ENCODE measurements around the gene GPBP1L1.
"Not testable (repeated sequence)": the region's sequence is repeated elsewhere in the genome, so short reads cannot be mapped to it uniquely, and the experiment has no call there.

The GPBP1L1 gene

GRCh38 chr1:45608175-45609156, 77.9 kb downstream of the GPBP1L1 start:
- Histone ChIP-seq H3K27me3 (replicated peaks; ENCODE audit: control insufficient read depth, insufficient read depth, low read length) (no peaks in the 10 kb centered on the region), H3K36me3 (ENCODE audit: control insufficient read depth, insufficient read depth, low read length) (peaks cover 11% of the 10 kb centered on the region), H3K4me3 (replicated peaks; ENCODE audit: low read depth, low read length) (no peak overlapping the region)
- DNase-seq (ENCODE audit: extremely low read depth, insufficient read length): no peak
- no peak for TF ChIP-seq CTCF (IDR thresholded peaks at IDR 0.05; ENCODE audit: insufficient read depth, low read length, poor library complexity, severe bottlenecking)

GRCh38 chr1:45607404-45608074, 78.8 kb downstream of the GPBP1L1 start:
- Histone ChIP-seq H3K4me3 (replicated peaks; ENCODE audit: low read depth, low read length) (no peak overlapping the region), H3K36me3 (ENCODE audit: control insufficient read depth, insufficient read depth, low read length) (peaks cover 11% of the 10 kb centered on the region), H3K27me3 (replicated peaks; ENCODE audit: control insufficient read depth, insufficient read depth, low read length) (no peaks in the 10 kb centered on the region)
- no peak for TF ChIP-seq CTCF (IDR thresholded peaks at IDR 0.05; ENCODE audit: insufficient read depth, low read length, poor library complexity, severe bottlenecking)
- DNase-seq (ENCODE audit: extremely low read depth, insufficient read length): no peak

DNA sequence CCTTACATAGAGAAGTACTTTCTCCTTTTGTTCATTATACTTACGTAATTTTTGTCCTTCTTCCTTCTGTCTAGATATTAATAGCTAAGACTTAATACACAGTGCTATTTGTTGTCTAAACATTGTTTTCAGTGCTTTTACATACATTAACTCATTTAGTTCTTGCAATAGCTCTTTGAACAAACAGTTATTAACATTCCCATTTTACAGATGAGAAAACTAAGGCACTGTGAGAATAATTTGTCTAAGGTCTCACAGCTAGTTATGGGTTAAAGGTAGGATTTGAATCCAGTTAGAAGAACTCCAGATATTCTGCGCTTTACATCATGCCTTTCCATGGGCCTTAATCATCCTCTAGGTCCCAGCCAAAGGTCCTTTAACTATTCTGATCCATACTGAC, 82.1 kb downstream of the GPBP1L1 start:
- Histone ChIP-seq H3K36me3 (ENCODE audit: control insufficient read depth, insufficient read depth, low read length) (peaks cover 9% of the 10 kb centered on the region), H3K27me3 (replicated peaks; ENCODE audit: control insufficient read depth, insufficient read depth, low read length) (no peaks in the 10 kb centered on the region), H3K4me3 (replicated peaks; ENCODE audit: low read depth, low read length) (no peak overlapping the region)
- no peak for TF ChIP-seq CTCF (IDR thresholded peaks at IDR 0.05; ENCODE audit: insufficient read depth, low read length, poor library complexity, severe bottlenecking)
- DNase-seq (ENCODE audit: extremely low read depth, insufficient read length): no peak

DNA sequence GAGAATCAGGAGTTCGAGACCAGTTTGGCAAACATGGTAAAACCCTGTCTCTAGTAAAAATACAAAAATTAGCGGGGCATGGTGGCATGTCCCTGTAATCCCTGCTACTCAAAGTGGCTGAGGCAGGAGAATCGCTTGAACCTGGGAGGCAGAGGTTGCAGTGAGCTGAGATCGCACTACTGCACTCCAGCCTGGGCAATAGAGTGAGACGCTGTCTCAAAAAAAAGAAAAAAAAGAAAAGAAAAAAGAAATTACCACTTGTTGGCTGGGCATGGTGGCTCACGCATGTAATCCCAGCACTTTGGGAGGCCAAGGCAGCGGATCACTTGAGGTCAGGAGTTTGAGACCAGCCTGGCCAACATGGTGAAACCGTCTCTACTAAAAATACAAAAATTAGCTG, 89.6 kb downstream of the GPBP1L1 start:
- H3K27me3 ChIP-seq (replicated peaks; ENCODE audit: control insufficient read depth, insufficient read depth, low read length); H3K4me3 ChIP-seq (replicated peaks; ENCODE audit: low read depth, low read length); H3K36me3 ChIP-seq (ENCODE audit: control insufficient read depth, insufficient read depth, low read length); DNase-seq (ENCODE audit: extremely low read depth, insufficient read length): not testable (repeated sequence)

DNA sequence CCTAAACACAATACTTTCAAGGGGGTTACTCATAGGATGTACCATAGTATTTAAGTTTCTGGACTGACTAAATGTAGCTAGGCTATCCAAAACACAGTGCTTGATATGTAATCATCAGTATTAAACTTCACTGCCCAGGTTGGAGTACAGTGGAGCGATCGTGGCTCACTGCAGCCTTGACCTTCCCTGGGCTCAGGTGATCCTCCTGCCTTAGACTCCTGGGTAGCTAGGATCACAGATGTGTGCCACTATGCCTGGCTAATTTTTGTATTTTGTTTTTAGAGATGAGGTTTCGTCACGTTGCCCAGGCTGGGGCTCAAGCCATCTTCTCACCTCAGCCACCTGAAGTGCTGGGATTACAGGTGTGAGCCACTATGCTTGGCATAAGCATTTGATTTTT, 91.9 kb downstream of the GPBP1L1 start:
- Histone ChIP-seq H3K36me3 (ENCODE audit: control insufficient read depth, insufficient read depth, low read length) (peaks cover 9% of the 10 kb centered on the region), H3K27me3 (replicated peaks; ENCODE audit: control insufficient read depth, insufficient read depth, low read length) (no peaks in the 10 kb centered on the region), H3K4me3 (replicated peaks; ENCODE audit: low read depth, low read length) (no peak overlapping the region)
- DNase-seq (ENCODE audit: extremely low read depth, insufficient read length): no peak
- TF ChIP-seq CTCF (IDR thresholded peaks at IDR 0.05; ENCODE audit: insufficient read depth, low read length, poor library complexity, severe bottlenecking): no peak

GRCh38 chr1:45589861-45590260, 96.5 kb downstream of the GPBP1L1 start:
- Histone ChIP-seq H3K27me3 (replicated peaks; ENCODE audit: control insufficient read depth, insufficient read depth, low read length) (no peaks in the 10 kb centered on the region), H3K4me3 (replicated peaks; ENCODE audit: low read depth, low read length) (no peak overlapping the region), H3K36me3 (ENCODE audit: control insufficient read depth, insufficient read depth, low read length) (peaks cover 7% of the 10 kb centered on the region)
- no peak for TF ChIP-seq CTCF (IDR thresholded peaks at IDR 0.05; ENCODE audit: insufficient read depth, low read length, poor library complexity, severe bottlenecking)
- DNase-seq (ENCODE audit: extremely low read depth, insufficient read length): no peak
